Caco-2 (cell line): ENCODE results near the gene CEP57L1. TPM values are rescaled to one million over a fixed set of nuclear protein-coding genes. Genes with fewer than 3 reads are reported as not detected.

Source experiments
- BruUV-seq: library from RNA; stranded (reverse); fragments of 400-500 nt; replicated peaks from 2 replicates; lab custom pipeline; 2021; lab: Mats Ljungman, UMichigan
- CTCF ChIA-PET: fragments of 300-600 bp; sonication (Branson Sonifier 250); formaldehyde crosslinking; loops from one replicate; lab custom pipeline; 2022; ENCODE audit warnings: antibody characterized with exemption; lab: Charles Lee
- POLR2A ChIA-PET: fragments of 300-600 bp; sonication (Branson Sonifier 250); formaldehyde crosslinking; loops from one replicate; lab custom pipeline; 2022; ENCODE audit warnings: antibody characterized with exemption; lab: Charles Lee
- DNase-seq, 2 experiments: peaks; one replicate each; pipeline versions ENCODE4 v3.0.0 to v3.0.0-alpha.2; 2020 to 2022
- H3K27me3 ChIP-seq: replicated peaks from 2 replicates; pipeline ENCODE4 v1.6.0; 2011; ENCODE audit warnings: low read length; ENCODE audit not compliant: control insufficient read depth, insufficient read depth
- H3K36me3 ChIP-seq: 2 replicates; pipeline ENCODE4 v1.5.1; 2011; ENCODE audit warnings: low read length; ENCODE audit not compliant: control insufficient read depth, insufficient read depth
- H3K4me1 ChIP-seq: fragments of 250-450 bp; sonication (Bioruptor Pico); 2 replicates; pipeline ENCODE4 v1.5.1; 2020; ENCODE audit warnings: mild to moderate bottlenecking
- H3K4me3 ChIP-seq: 2 replicates; pipeline ENCODE4 v1.5.1; 2011; ENCODE audit warnings: low read depth, mild to moderate bottlenecking, control low read depth, low read length
- H3K9me3 ChIP-seq: fragments of 250-450 bp; sonication (Bioruptor Pico); 2 replicates; pipeline ENCODE4 v1.5.1; 2020; ENCODE audit warnings: mild to moderate bottlenecking, moderate library complexity
- H3K27ac Mint-ChIP-seq: one replicate; pipeline ENCODE4 v1.8.0; 2022; ENCODE audit warnings: mixed read lengths; ENCODE audit not compliant: unreplicated experiment
- H3K27me3 Mint-ChIP-seq: one replicate; pipeline ENCODE4 v1.8.0; 2022; ENCODE audit warnings: mixed read lengths; ENCODE audit not compliant: insufficient read depth, unreplicated experiment
- H3K36me3 Mint-ChIP-seq: one replicate; pipeline ENCODE4 v1.8.0; 2022; ENCODE audit warnings: mild to moderate bottlenecking, mixed read lengths; ENCODE audit not compliant: insufficient read depth, unreplicated experiment
- H3K4me1 Mint-ChIP-seq: one replicate; pipeline ENCODE4 v1.8.0; 2022; ENCODE audit warnings: low read depth, mixed read lengths; ENCODE audit not compliant: unreplicated experiment
- H3K4me3 Mint-ChIP-seq: one replicate; pipeline ENCODE4 v1.8.0; 2022; ENCODE audit warnings: mild to moderate bottlenecking, moderate library complexity, mixed read lengths; ENCODE audit not compliant: unreplicated experiment
- H3K9me3 Mint-ChIP-seq: one replicate; pipeline ENCODE4 v1.8.0; 2022; ENCODE audit warnings: mixed read lengths; ENCODE audit not compliant: unreplicated experiment
- intact Hi-C: fragments of 100-400 bp; cut with micrococcal nuclease; formaldehyde crosslinking; loops from one replicate; pipeline ENCODE4 v1.10.0; 2022; ENCODE audit not compliant: unreplicated experiment
- total RNA-seq: library from RNA; stranded (reverse); gene quantifications from 2 replicates; pipeline ENCODE4 v1.2.3, GENCODE V29; 2022
- TF ChIP-seq, protein P1 (sequence below), 2 experiments: fragments of 200-600 bp in 1 of 2; IDR thresholded peaks; 1 replicate in 1 of 2; 2 replicates in 1 of 2; pipeline versions ENCODE4 v1.5.1 to v1.8.0; 2011 to 2022; ENCODE audit warnings: antibody characterized with exemption in 1 of 2, control low read depth in 1 of 2, inconsistent platforms in 1 of 2, low read depth in 1 of 2, low read length in 1 of 2, mild to moderate bottlenecking in 1 of 2, moderate library complexity in 1 of 2; ENCODE audit not compliant: insufficient read depth in 1 of 2, severe bottlenecking in 1 of 2, unreplicated experiment in 1 of 2

The CEP57L1 gene
- total RNA-seq, 1 experiment from 2014 or later = 12.7 TPM

DNA sequence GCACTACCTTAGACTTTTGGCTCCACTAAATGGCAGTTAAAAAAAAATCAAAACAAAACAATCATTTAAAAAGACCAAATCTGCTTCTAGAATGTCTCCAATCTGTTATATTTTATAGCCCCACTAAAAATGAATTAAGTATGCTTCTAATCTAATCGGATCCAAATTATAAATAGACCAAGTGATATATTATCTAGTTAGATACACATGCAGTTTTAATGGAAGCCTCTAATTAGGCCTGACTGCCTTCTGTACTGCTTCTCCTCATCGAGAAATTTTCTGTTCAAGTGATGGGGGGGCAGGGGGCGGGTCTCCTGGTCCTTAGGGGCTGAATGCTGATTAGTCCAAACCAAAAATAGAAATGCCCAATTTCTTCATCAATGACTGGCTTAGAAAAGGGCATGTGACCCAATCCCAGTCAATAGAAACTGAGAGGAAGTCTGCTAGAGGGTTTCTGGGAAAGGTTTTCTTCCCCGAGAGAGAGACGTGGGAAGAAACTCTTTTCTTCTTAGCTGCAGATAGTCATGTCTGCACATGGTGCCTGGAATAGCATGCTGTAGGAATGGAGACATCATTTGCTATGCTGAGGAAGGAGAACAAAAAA, 7.5 kb upstream of the CEP57L1 start:
- H3K4me1 Mint-ChIP-seq = peaks cover 7% of the 10 kb centered on the region
- no TSS peak for BruUV-seq
- peak overlapping the region; percentile 12 for H3K27ac Mint-ChIP-seq
- ChIA-PET POLR2A (no interaction called here), CTCF (no interaction called here)
- no peak overlapping the region for H3K4me3 Mint-ChIP-seq
- no peaks in the 10 kb centered on the region for H3K9me3 ChIP-seq
- H3K27me3 Mint-ChIP-seq = no peaks in the 10 kb centered on the region
- no peak overlapping the region for H3K4me3 ChIP-seq
- H3K4me1 ChIP-seq = peaks cover under 1% of the 10 kb centered on the region; the same call in 1 of the 2 replicates
- no peaks in the 10 kb centered on the region for H3K36me3 Mint-ChIP-seq
- H3K27me3 ChIP-seq = no peaks in the 10 kb centered on the region
- TF ChIP-seq, protein P1, sequence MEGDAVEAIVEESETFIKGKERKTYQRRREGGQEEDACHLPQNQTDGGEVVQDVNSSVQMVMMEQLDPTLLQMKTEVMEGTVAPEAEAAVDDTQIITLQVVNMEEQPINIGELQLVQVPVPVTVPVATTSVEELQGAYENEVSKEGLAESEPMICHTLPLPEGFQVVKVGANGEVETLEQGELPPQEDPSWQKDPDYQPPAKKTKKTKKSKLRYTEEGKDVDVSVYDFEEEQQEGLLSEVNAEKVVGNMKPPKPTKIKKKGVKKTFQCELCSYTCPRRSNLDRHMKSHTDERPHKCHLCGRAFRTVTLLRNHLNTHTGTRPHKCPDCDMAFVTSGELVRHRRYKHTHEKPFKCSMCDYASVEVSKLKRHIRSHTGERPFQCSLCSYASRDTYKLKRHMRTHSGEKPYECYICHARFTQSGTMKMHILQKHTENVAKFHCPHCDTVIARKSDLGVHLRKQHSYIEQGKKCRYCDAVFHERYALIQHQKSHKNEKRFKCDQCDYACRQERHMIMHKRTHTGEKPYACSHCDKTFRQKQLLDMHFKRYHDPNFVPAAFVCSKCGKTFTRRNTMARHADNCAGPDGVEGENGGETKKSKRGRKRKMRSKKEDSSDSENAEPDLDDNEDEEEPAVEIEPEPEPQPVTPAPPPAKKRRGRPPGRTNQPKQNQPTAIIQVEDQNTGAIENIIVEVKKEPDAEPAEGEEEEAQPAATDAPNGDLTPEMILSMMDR (IDR thresholded peaks at IDR 0.05; ENCODE audit: insufficient read depth in 1 of 2, low read depth in 1 of 2, low read length in 1 of 2, severe bottlenecking in 1 of 2, unreplicated experiment in 1 of 2) = no peak
- intact Hi-C loops = no loop called here
- H3K36me3 ChIP-seq = no peaks in the 10 kb centered on the region
- no peaks in the 10 kb centered on the region for H3K9me3 Mint-ChIP-seq
- DNase-seq = no peak

DNA sequence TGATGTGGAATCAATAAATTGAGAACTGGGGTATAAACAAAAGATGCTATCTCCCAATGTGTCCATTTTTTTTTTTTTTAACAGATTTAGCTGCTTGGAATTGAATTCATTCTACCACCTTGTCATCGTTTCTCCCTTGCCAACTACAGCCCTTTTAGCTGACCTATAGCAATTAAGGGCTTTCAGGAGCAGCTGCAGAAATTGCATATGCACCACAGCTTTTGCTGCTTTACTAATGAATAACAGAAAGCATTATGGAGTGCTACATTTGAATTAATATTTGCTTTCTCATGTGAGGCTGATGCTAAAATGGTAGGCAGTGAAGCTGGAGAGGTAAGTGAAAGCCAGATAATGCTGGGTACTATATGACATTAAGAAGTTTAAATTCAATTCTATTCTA, 6.3 kb upstream of the CEP57L1 start:
- Mint-ChIP-seq H3K27me3 (no peaks in the 10 kb centered on the region), H3K4me1 (peaks cover 7% of the 10 kb centered on the region), H3K27ac (no peak overlapping the region), H3K4me3 (no peak overlapping the region), H3K9me3 (no peaks in the 10 kb centered on the region), H3K36me3 (no peaks in the 10 kb centered on the region)
- TF ChIP-seq, protein P1 (IDR thresholded peaks at IDR 0.05; ENCODE audit: insufficient read depth in 1 of 2, low read depth in 1 of 2, low read length in 1 of 2, severe bottlenecking in 1 of 2, unreplicated experiment in 1 of 2) = no peak
- Histone ChIP-seq H3K27me3 (no peaks in the 10 kb centered on the region), H3K4me1 (peaks cover 7% of the 10 kb centered on the region; the same call in 1 of the 2 replicates), H3K36me3 (no peaks in the 10 kb centered on the region), H3K4me3 (no peak overlapping the region), H3K9me3 (no peaks in the 10 kb centered on the region)
- BruUV-seq = no TSS peak
- no peak for DNase-seq
- POLR2A ChIA-PET = no interaction called here
- intact Hi-C loops = no loop called here
- CTCF ChIA-PET = no interaction called here

DNA sequence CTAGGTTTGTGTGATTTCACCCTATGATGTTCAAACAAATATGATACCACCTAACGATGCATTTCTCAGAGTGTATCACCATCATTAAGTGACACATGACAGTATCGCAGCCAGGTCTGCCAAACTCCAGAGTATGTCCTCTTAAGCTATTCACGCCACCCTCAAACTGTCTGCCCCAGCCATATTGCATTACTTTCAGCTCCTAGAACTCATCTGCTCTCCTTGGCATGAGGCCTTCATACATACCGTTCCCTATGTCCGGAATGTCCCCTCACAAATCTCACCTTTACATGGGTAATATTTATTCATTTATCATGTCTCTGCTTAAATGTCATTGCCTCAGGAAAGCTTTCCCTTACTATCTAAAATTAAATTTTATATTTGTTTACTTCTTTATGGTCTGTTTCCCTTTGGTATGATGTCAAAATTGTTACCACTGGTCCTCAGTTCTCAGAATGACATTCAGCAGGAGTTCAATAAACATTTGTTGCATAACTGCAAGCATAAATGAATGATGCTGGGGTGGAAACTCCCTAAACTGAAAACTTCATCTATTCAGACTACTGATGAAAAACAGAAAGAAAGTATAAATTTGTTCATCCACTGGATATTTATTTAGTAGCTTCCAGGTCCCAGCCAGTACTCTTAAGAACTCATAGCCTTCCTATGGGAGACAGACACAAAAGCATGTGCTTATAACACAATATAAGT, 3.8 kb upstream of the CEP57L1 start:
- no peaks in the 10 kb centered on the region for H3K36me3 ChIP-seq
- peaks cover 7% of the 10 kb centered on the region; the same call in 1 of the 2 replicates for H3K4me1 ChIP-seq
- Mint-ChIP-seq H3K27ac (no peak overlapping the region), H3K36me3 (peaks cover 9% of the 10 kb centered on the region), H3K27me3 (no peaks in the 10 kb centered on the region), H3K4me1 (peaks cover 13% of the 10 kb centered on the region), H3K9me3 (no peaks in the 10 kb centered on the region), H3K4me3 (peak overlapping the region; percentile 97)
- ChIA-PET POLR2A (no interaction called here), CTCF (no interaction called here)
- TF ChIP-seq, protein P1 (IDR thresholded peaks at IDR 0.05; ENCODE audit: insufficient read depth in 1 of 2, low read depth in 1 of 2, low read length in 1 of 2, severe bottlenecking in 1 of 2, unreplicated experiment in 1 of 2) = no peak
- H3K4me3 ChIP-seq = no peak overlapping the region
- intact Hi-C loops = loop anchor here (5.0 kb wide), 1 partner anchor 359 kb away; no protein-coding TSS in a partner anchor
- H3K27me3 ChIP-seq = no peaks in the 10 kb centered on the region
- H3K9me3 ChIP-seq = no peaks in the 10 kb centered on the region
- no TSS peak for BruUV-seq
- DNase-seq = no peak
